Gastrocnemius medialis (tissue), 4 donors: Measurements from ENCODE around the gene CMTR1. TPM values are rescaled to one million over a fixed set of nuclear protein-coding genes. Genes with fewer than 3 reads are reported as not detected.

Source experiments
- ATAC-seq, 2 donors: fragments of 150-250 bp; one replicate each; pipeline ENCODE4 v1.9.1; 2016
- DNase-seq, 2 donors: peaks; one replicate each; pipeline ENCODE4 v3.0.0-alpha.2; 2019
- H3K27ac ChIP-seq, 4 donors: fragments of 200-600 bp; sonication (generic); 1 replicate in 1 of 4; 2 replicates in 3 of 4; pipeline ENCODE4 v1.5.1; 2016 to 2018; ENCODE audit warnings: mild to moderate bottlenecking in 2 of 4, moderate library complexity in 1 of 4
- H3K27me3 ChIP-seq, 3 donors: fragments of 200-600 bp; sonication (generic) in 2 of 3; 1 replicate in 1 of 3; 2 replicates in 2 of 3; pipeline versions ENCODE4 v1.5.1 to v1.6.0; 2016 to 2019; ENCODE audit warnings: mild to moderate bottlenecking in 1 of 3, moderate library complexity in 1 of 3
- H3K36me3 ChIP-seq, 2 donors: fragments of 200-600 bp; sonication (generic) in 1 of 2; one replicate each; pipeline ENCODE4 v1.5.1; 2017 to 2018
- H3K4me1 ChIP-seq, 2 donors: fragments of 200-600 bp; sonication (generic) in 1 of 2; one replicate each; pipeline ENCODE4 v1.5.1; 2016 to 2017; ENCODE audit warnings: mild to moderate bottlenecking in 2 of 2
- H3K4me3 ChIP-seq, 4 donors: fragments of 200-600 bp; sonication (generic) in 3 of 4; 1 replicate in 1 of 4; 2 replicates in 3 of 4; pipeline ENCODE4 v1.5.1; 2016 to 2019; ENCODE audit warnings: mild to moderate bottlenecking in 2 of 4
- H3K9me3 ChIP-seq, 3 donors: fragments of 200-600 bp; sonication (generic) in 2 of 3; 1 replicate in 1 of 3; 2 replicates in 2 of 3; pipeline ENCODE4 v1.5.1; 2016 to 2019
- CTCF ChIP-seq, 5 experiments: fragments of 450-650 bp in 3 of 5; fragments of 200-600 bp in 2 of 5; sonication (generic) in 2 of 5; IDR thresholded peaks in 4 of 5; conservative IDR thresholded peaks in 1 of 5; 1 replicate in 4 of 5; 2 replicates in 1 of 5; pipeline ENCODE4 v1.5.1; 2016 to 2019; ENCODE audit warnings: antibody characterized with exemption in 5 of 5, mild to moderate bottlenecking in 3 of 5, moderate library complexity in 3 of 5
- POLR2A ChIP-seq, 2 donors: fragments of 450-650 bp; IDR thresholded peaks; one replicate each; pipeline ENCODE4 v1.6.1; 2017; ENCODE audit warnings: antibody characterized with exemption in 2 of 2, mild to moderate bottlenecking in 2 of 2, moderate library complexity in 2 of 2
- in situ Hi-C, 4 donors: fragments of 200-750 bp; cut with MboI; loops; one replicate each; pipeline versions ENCODE4 v1.15.0 to v1.8.0; 2017; ENCODE audit warnings: low sequenced_read_pairs in 4 of 4
- intact Hi-C: fragments of 100-400 bp; cut with DNase I; formaldehyde crosslinking; loops from one replicate; pipeline ENCODE4 v1.15.1; 2023; ENCODE audit warnings: low total_unique reads
- total RNA-seq, 4 donors: library from RNA; depleted of rRNA; stranded (reverse); fragments of >200 nt; gene quantifications; one replicate each; pipeline versions ENCODE4 v1.1.0 to v1.2.3, GENCODE V29; 2016

CMTR1 gene
- total RNA-seq, 4 donors from 2014 or later = 18.2 to 34.6 (median 25.4) TPM

GRCh38 chr6:37490536-37491170 is 57.6 kb downstream of the CMTR1 start:
- TF ChIP-seq POLR2A (IDR thresholded peaks at IDR 0.05) (no peak), CTCF (IDR thresholded peaks at IDR 0.05 in 4 of 5, conservative IDR thresholded peaks at IDR 0.05 in 1 of 5) (no peak)
- H3K27ac ChIP-seq = no peak overlapping the region
- DNase-seq = no peak

GRCh38 chr6:37491171-37491829 is 58.3 kb downstream of the CMTR1 start:
- peak in 1 of 2 donors; percentile 32 for ATAC-seq
- no peak overlapping the region for H3K27ac ChIP-seq
- in situ Hi-C loops = loop anchor here in 3 of 4 donors (25.0 kb wide), 1 partner anchor 196 kb away; the partner anchor contains the start of gene MDGA1 (in 3 of the 3)

More at GRCh38 chr6:37490536-37491170, 57.6 kb downstream of the CMTR1 start:
- no peak for ATAC-seq
- H3K4me1 ChIP-seq = no peaks in the 10 kb centered on the region
- intact Hi-C loops (no loop called here), in situ Hi-C loops (loop anchor here in 3 of 4 donors (25.0 kb wide), 1 partner anchor 197 kb away; the partner anchor contains the start of gene MDGA1 (in 3 of the 3))
- H3K36me3 ChIP-seq = no peaks in the 10 kb centered on the region
- H3K9me3 ChIP-seq = no peaks in the 10 kb centered on the region
- no peak overlapping the region for H3K4me3 ChIP-seq
- no peaks in the 10 kb centered on the region for H3K27me3 ChIP-seq

GRCh38 chr6:37491830-37492208 is 58.8 kb downstream of the CMTR1 start:
- Histone ChIP-seq H3K4me1 (no peaks in the 10 kb centered on the region), H3K4me3 (no peak overlapping the region), H3K36me3 (no peaks in the 10 kb centered on the region), H3K27me3 (no peaks in the 10 kb centered on the region), H3K9me3 (no peaks in the 10 kb centered on the region), H3K27ac (no peak overlapping the region)
- no peak for TF ChIP-seq POLR2A (IDR thresholded peaks at IDR 0.05)
- TF ChIP-seq CTCF (IDR thresholded peaks at IDR 0.05 in 4 of 5, conservative IDR thresholded peaks at IDR 0.05 in 1 of 5) = no peak
- no peak for DNase-seq
- intact Hi-C loops = no loop called here
- ATAC-seq = no peak
- in situ Hi-C loops = loop anchor here in 3 of 4 donors (25.0 kb wide), 1 partner anchor 195 kb away; the partner anchor contains the start of gene MDGA1 (in 3 of the 3)

More at GRCh38 chr6:37491171-37491829, 58.3 kb downstream of the CMTR1 start:
- TF ChIP-seq CTCF (IDR thresholded peaks at IDR 0.05 in 4 of 5, conservative IDR thresholded peaks at IDR 0.05 in 1 of 5) (no peak), POLR2A (IDR thresholded peaks at IDR 0.05) (no peak)
- intact Hi-C loops = no loop called here
- no peaks in the 10 kb centered on the region for H3K4me1 ChIP-seq
- H3K27me3 ChIP-seq = no peaks in the 10 kb centered on the region
- no peaks in the 10 kb centered on the region for H3K36me3 ChIP-seq
- no peak overlapping the region for H3K4me3 ChIP-seq
- H3K9me3 ChIP-seq = no peaks in the 10 kb centered on the region
- DNase-seq = no peak

GRCh38 chr6:37492236-37492972 is 59.4 kb downstream of the CMTR1 start:
- H3K9me3 ChIP-seq = no peaks in the 10 kb centered on the region
- DNase-seq (no peak), ATAC-seq (no peak)
- no peak for TF ChIP-seq POLR2A (IDR thresholded peaks at IDR 0.05)
- no peak for TF ChIP-seq CTCF (IDR thresholded peaks at IDR 0.05 in 4 of 5, conservative IDR thresholded peaks at IDR 0.05 in 1 of 5)
- intact Hi-C loops (no loop called here), in situ Hi-C loops (loop anchor here in 3 of 4 donors (25.0 kb wide), 1 partner anchor 195 kb away; the partner anchor contains the start of gene MDGA1 (in 3 of the 3))
- no peak overlapping the region for H3K27ac ChIP-seq
- no peak overlapping the region for H3K4me3 ChIP-seq
- no peaks in the 10 kb centered on the region for H3K36me3 ChIP-seq
- H3K27me3 ChIP-seq = no peaks in the 10 kb centered on the region
- H3K4me1 ChIP-seq = no peaks in the 10 kb centered on the region
